Panc1 (cell line): ENCODE results near the gene KANK2. TPM values are rescaled to one million over a fixed set of nuclear protein-coding genes. Genes with fewer than 3 reads are reported as not detected.
A peak's percentile ranks its signal among the peaks of the same experiment; 100 is the strongest.

Experiments
- ATAC-seq: fragments of 200-7000 bp; cut with Tn5 transposase; 2 replicates; pipeline ENCODE4 v1.9.1; 2020; ENCODE audit warnings: mild to moderate bottlenecking, moderate library complexity
- BruUV-seq: library from RNA; stranded (reverse); fragments of 400-500 nt; replicated peaks from 2 replicates; lab custom pipeline; 2021; lab: Mats Ljungman, UMichigan
- CTCF ChIA-PET: fragments of 300-600 bp; sonication (Branson Sonifier 250); formaldehyde crosslinking; loops from one replicate; lab custom pipeline; 2022; ENCODE audit warnings: antibody characterized with exemption; lab: Charles Lee
- POLR2A ChIA-PET: fragments of 300-600 bp; sonication (Branson Sonifier 250); formaldehyde crosslinking; loops from one replicate; lab custom pipeline; 2022; ENCODE audit warnings: antibody characterized with exemption; lab: Charles Lee
- DNase-seq: peaks from one replicate; pipeline ENCODE4 v3.0.0-alpha.2; 2010; ENCODE audit warnings: low read depth, low spot score
- H3K27ac ChIP-seq: 2 replicates; pipeline ENCODE4 v1.5.1; 2011; ENCODE audit warnings: mild to moderate bottlenecking, low read length, inconsistent platforms
- H3K27me3 ChIP-seq: fragments of 200-500 bp; sonication (Bioruptor generic); 2 replicates; pipeline ENCODE4 v1.6.0; 2014; ENCODE audit warnings: low read length, inconsistent platforms; ENCODE audit not compliant: control insufficient read depth, insufficient read depth
- H3K36me3 ChIP-seq: fragments of 200-500 bp; sonication (Bioruptor generic); 2 replicates; pipeline ENCODE4 v1.5.1; 2014; ENCODE audit warnings: inconsistent platforms, mild to moderate bottlenecking, low read length, moderate library complexity; ENCODE audit not compliant: control insufficient read depth, insufficient read depth
- H3K4me1 ChIP-seq: 2 replicates; pipeline ENCODE4 v1.5.1; 2011; ENCODE audit warnings: inconsistent platforms, mild to moderate bottlenecking, low read length, moderate library complexity; ENCODE audit not compliant: control insufficient read depth, insufficient read depth
- H3K4me3 ChIP-seq, 2 experiments: 2 replicates each; pipeline ENCODE4 v1.5.1; 2011 to 2012; ENCODE audit warnings: low read depth in 2 of 2, low read length in 2 of 2, mild to moderate bottlenecking in 2 of 2, inconsistent platforms in 1 of 2, moderate library complexity in 1 of 2
- H3K9me3 ChIP-seq: fragments of 200-500 bp; sonication (Bioruptor generic); 2 replicates; pipeline ENCODE4 v1.5.1; 2014; ENCODE audit warnings: low read depth, mild to moderate bottlenecking, inconsistent platforms, low read length, moderate library complexity; ENCODE audit not compliant: control insufficient read depth, insufficient read depth
- CTCF ChIP-seq: fragments of 450-650 bp; IDR thresholded peaks from 2 replicates; pipeline ENCODE4 v1.5.1; 2017; ENCODE audit warnings: mild to moderate bottlenecking
- POLR2AphosphoS5 ChIP-seq: IDR thresholded peaks from 2 replicates; pipeline ENCODE4 v1.6.1; 2012; ENCODE audit warnings: mild to moderate bottlenecking, low read depth, low read length, moderate library complexity
- REST ChIP-seq, 2 experiments: IDR thresholded peaks; 2 replicates each; pipeline ENCODE4 v1.6.1; 2011 to 2012; ENCODE audit warnings: low read depth in 2 of 2, control low read depth in 1 of 2, low read length in 1 of 2, mild to moderate bottlenecking in 1 of 2, moderate library complexity in 1 of 2; ENCODE audit not compliant: insufficient read depth in 1 of 2
- SIN3A ChIP-seq: IDR thresholded peaks from 2 replicates; pipeline ENCODE4 v1.6.1; 2012; ENCODE audit warnings: low read depth, mild to moderate bottlenecking, low read length, moderate library complexity, borderline replicate concordance; ENCODE audit not compliant: insufficient read depth
- TCF7L2 ChIP-seq: IDR thresholded peaks from 2 replicates; pipeline ENCODE4 v1.6.1; 2011; ENCODE audit warnings: mild to moderate bottlenecking, low read depth, low read length, inconsistent platforms
- in situ Hi-C: cut with HindIII; loops from 2 replicates; pipeline ENCODE4 v1.10.0; 2016; ENCODE audit warnings: low sequenced_read_pairs, low pct_unique_long_range_greater_than_20kb
- intact Hi-C: fragments of 100-400 bp; cut with micrococcal nuclease; formaldehyde crosslinking; loops from one replicate; pipeline ENCODE4 v1.10.0; 2022; ENCODE audit not compliant: unreplicated experiment
- total RNA-seq: library from RNA; stranded (reverse); gene quantifications from one replicate; pipeline ENCODE4 v1.2.1, GENCODE V29; 2021; ENCODE audit not compliant: unreplicated experiment

KANK2 gene
- total RNA-seq, 1 experiment from 2014 or later = 121 TPM

- ChIA-PET CTCF (no interaction called here), POLR2A (no interaction called here)
- intact Hi-C loops = no loop called here
- Histone ChIP-seq H3K4me1 (peaks cover 23% of the 10 kb centered on the region), H3K4me3 (peak overlapping the region; percentile 44 to 73), H3K9me3 (no peaks in the 10 kb centered on the region), H3K27me3 (no peaks in the 10 kb centered on the region), H3K36me3 (no peaks in the 10 kb centered on the region), H3K27ac (peak overlapping the region; percentile 82; the same call in 1 of the 2 replicates)
- DNase-seq (no peak), ATAC-seq (no peak)
- TF ChIP-seq REST (IDR thresholded peaks at IDR 0.05; ENCODE audit: insufficient read depth in 1 of 2, low read depth in 2 of 2, low read length in 1 of 2) (no peak), SIN3A (no peak), CTCF (no peak), POLR2AphosphoS5 (no peak), TCF7L2 (no peak)
- no TSS peak for BruUV-seq
- in situ Hi-C loops = no loop called here
Observed at GRCh38 chr19:11198175-11198534, 810 bp upstream of the KANK2 start.

- in situ Hi-C loops (no loop called here), intact Hi-C loops (no loop called here)
- Histone ChIP-seq H3K27ac (peak overlapping the region; percentile 77), H3K9me3 (no peaks in the 10 kb centered on the region), H3K4me1 (peaks cover 23% of the 10 kb centered on the region), H3K27me3 (no peaks in the 10 kb centered on the region), H3K36me3 (no peaks in the 10 kb centered on the region), H3K4me3 (peak overlapping the region; percentile 66 to 73)
- TF ChIP-seq POLR2AphosphoS5 = peak; percentile 16; the same call in 1 of the 2 replicates
- TF ChIP-seq REST (IDR thresholded peaks at IDR 0.05; ENCODE audit: insufficient read depth in 1 of 2, low read depth in 2 of 2, low read length in 1 of 2) = no peak
- CTCF ChIA-PET = no interaction called here
- BruUV-seq = no TSS peak
- ATAC-seq (peak; percentile 63), DNase-seq (no peak)
- POLR2A ChIA-PET = no interaction called here
Observed at GRCh38 chr19:11196406-11197287, 698 bp downstream of the KANK2 start.
